Hepatocyte (in vitro differentiated cells): ENCODE data around the gene C1orf115. TPM values are rescaled to one million over a fixed set of nuclear protein-coding genes. Genes with fewer than 3 reads are reported as not detected.

Experiments used
- DNase-seq: peaks from one replicate; pipeline ENCODE4 v3.0.0-alpha.2; 2016; ENCODE audit warnings: low spot score
- H2AFZ ChIP-seq: fragments of 200-600 bp; sonication (generic); 2 replicates; pipeline ENCODE4 v1.6.0; 2016; ENCODE audit warnings: antibody characterized with exemption, mild to moderate bottlenecking
- H3K27ac ChIP-seq: fragments of 200-600 bp; sonication (generic); 2 replicates; pipeline ENCODE4 v1.5.1; 2016; ENCODE audit warnings: mild to moderate bottlenecking
- H3K27me3 ChIP-seq: fragments of 200-600 bp; sonication (generic); 2 replicates; pipeline ENCODE4 v1.6.1; 2016
- H3K36me3 ChIP-seq: fragments of 200-600 bp; sonication (generic); replicated peaks from 2 replicates; pipeline ENCODE4 v1.5.1; 2016; ENCODE audit warnings: low read depth; ENCODE audit not compliant: insufficient read depth
- H3K4me1 ChIP-seq: fragments of 200-600 bp; sonication (generic); 2 replicates; pipeline ENCODE4 v1.5.1; 2016; ENCODE audit warnings: mild to moderate bottlenecking, moderate library complexity; ENCODE audit not compliant: insufficient read depth
- H3K4me2 ChIP-seq: fragments of 200-600 bp; sonication (generic); 2 replicates; pipeline ENCODE4 v1.6.0; 2016
- H3K4me3 ChIP-seq: fragments of 200-600 bp; sonication (generic); 2 replicates; pipeline ENCODE4 v1.5.1; 2016; ENCODE audit warnings: mild to moderate bottlenecking
- H3K79me2 ChIP-seq: fragments of 200-600 bp; sonication (generic); 2 replicates; pipeline ENCODE4 v1.6.0; 2017; ENCODE audit warnings: mild to moderate bottlenecking
- H3K9me2 ChIP-seq: fragments of 200-600 bp; sonication (generic); replicated peaks from 2 replicates; pipeline ENCODE4 v1.6.0; 2017; ENCODE audit warnings: mild to moderate bottlenecking; ENCODE audit not compliant: insufficient read depth
- H3K9me3 ChIP-seq: fragments of 200-600 bp; sonication (generic); 2 replicates; pipeline ENCODE4 v1.5.1; 2016; ENCODE audit warnings: low read depth, mild to moderate bottlenecking
- H4K20me1 ChIP-seq: fragments of 200-600 bp; sonication (generic); 2 replicates; pipeline ENCODE4 v1.6.0; 2016; ENCODE audit warnings: mild to moderate bottlenecking; ENCODE audit not compliant: insufficient read depth, poor library complexity, severe bottlenecking
- EZH2 ChIP-seq: fragments of 200-600 bp; sonication (generic); IDR thresholded peaks from 2 replicates; pipeline ENCODE4 v1.6.1; 2016; ENCODE audit warnings: antibody characterized with exemption, mild to moderate bottlenecking, borderline replicate concordance
- EZH2phosphoT487 ChIP-seq: fragments of 200-600 bp; sonication (generic); IDR thresholded peaks from one replicate; pipeline ENCODE4 v1.6.1; 2018; ENCODE audit warnings: antibody characterized with exemption, mild to moderate bottlenecking, low read depth, moderate library complexity; ENCODE audit not compliant: unreplicated experiment, severe bottlenecking
- WGBS: methylation state at CpG from one replicate; pipeline ENCODE4 v1.1.6; 2016; ENCODE audit warnings: low lambda C conversion rate; ENCODE audit errors: missing lambda C conversion rate; 5-methylcytosine and 5-hydroxymethylcytosine counted together
- polyA plus RNA-seq: library from polyadenylated mRNA; unstranded; fragments of >200 nt; fragmentation: Nextera tagmentation; extraction: Ambion mirVana; gene quantifications from 2 replicates; pipeline ENCODE4 v1.2.1, GENCODE V29; 2016
- total RNA-seq: library from RNA; depleted of rRNA; stranded (reverse); fragments of >200 nt; gene quantifications from 2 replicates; pipeline ENCODE4 v1.2.3, GENCODE V29; 2014
- TF ChIP-seq, protein P1 (sequence below): fragments of 200-600 bp; sonication (generic); IDR thresholded peaks from 2 replicates; pipeline ENCODE4 v1.5.1; 2016; ENCODE audit warnings: antibody characterized with exemption, mild to moderate bottlenecking; ENCODE audit not compliant: poor library complexity

C1orf115 gene
- total and polyA plus RNA-seq, 2 experiments from 2014 or later, result 42.3 to 49.2 TPM

GRCh38 chr1:220698607-220699016 lies 8.4 kb downstream of the C1orf115 start:
- H3K4me3 ChIP-seq, result no peak overlapping the region
- no peaks in the 10 kb centered on the region for H3K36me3 ChIP-seq
- WGBS, result 59% methylated on average over 5 of the region's 5 CpGs
- TF ChIP-seq EZH2, result no peak
- TF ChIP-seq, protein P1, sequence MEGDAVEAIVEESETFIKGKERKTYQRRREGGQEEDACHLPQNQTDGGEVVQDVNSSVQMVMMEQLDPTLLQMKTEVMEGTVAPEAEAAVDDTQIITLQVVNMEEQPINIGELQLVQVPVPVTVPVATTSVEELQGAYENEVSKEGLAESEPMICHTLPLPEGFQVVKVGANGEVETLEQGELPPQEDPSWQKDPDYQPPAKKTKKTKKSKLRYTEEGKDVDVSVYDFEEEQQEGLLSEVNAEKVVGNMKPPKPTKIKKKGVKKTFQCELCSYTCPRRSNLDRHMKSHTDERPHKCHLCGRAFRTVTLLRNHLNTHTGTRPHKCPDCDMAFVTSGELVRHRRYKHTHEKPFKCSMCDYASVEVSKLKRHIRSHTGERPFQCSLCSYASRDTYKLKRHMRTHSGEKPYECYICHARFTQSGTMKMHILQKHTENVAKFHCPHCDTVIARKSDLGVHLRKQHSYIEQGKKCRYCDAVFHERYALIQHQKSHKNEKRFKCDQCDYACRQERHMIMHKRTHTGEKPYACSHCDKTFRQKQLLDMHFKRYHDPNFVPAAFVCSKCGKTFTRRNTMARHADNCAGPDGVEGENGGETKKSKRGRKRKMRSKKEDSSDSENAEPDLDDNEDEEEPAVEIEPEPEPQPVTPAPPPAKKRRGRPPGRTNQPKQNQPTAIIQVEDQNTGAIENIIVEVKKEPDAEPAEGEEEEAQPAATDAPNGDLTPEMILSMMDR, result no peak
- TF ChIP-seq EZH2phosphoT487, result no peak
- H3K27me3 ChIP-seq, result no peaks in the 10 kb centered on the region
- no peaks in the 10 kb centered on the region for H3K9me2 ChIP-seq
- H3K4me1 ChIP-seq, result no peaks in the 10 kb centered on the region
- H3K4me2 ChIP-seq, result no peak overlapping the region
- H2AFZ ChIP-seq, result no peak overlapping the region
- no peak overlapping the region for H3K27ac ChIP-seq
- peaks cover 9% of the 10 kb centered on the region for H3K79me2 ChIP-seq
- H4K20me1 ChIP-seq, result peaks cover 3% of the 10 kb centered on the region
- no peak for DNase-seq
- no peaks in the 10 kb centered on the region for H3K9me3 ChIP-seq

DNA sequence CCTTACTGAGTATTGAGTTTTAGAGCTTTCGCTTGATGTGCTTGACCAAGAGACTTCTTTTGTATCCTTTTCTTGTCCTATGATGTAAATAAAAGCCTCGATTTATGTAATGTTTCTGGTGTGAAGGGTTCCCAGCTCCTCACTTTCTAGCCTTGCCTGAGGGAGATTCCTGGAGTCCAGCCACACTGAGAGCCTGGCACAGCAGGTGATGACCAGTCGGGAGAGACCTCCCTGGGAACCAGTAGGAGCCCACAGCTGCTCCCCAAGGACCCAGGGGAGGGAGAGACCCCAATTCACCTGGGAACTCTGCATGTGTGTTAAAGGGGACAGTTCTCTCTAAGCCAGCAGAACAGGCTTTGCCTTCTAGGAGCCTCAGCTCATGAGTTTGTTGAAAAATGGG lies 8.9 kb downstream of the C1orf115 start:
- DNase-seq, result no peak
- H3K27ac ChIP-seq, result no peak overlapping the region
- no peaks in the 10 kb centered on the region for H3K4me1 ChIP-seq
- H4K20me1 ChIP-seq, result peaks cover 3% of the 10 kb centered on the region
- H3K9me2 ChIP-seq, result no peaks in the 10 kb centered on the region
- H3K4me2 ChIP-seq, result no peak overlapping the region
- H2AFZ ChIP-seq, result no peak overlapping the region
- no peaks in the 10 kb centered on the region for H3K36me3 ChIP-seq
- 83% methylated on average over 3 of the region's 3 CpGs for WGBS
- H3K79me2 ChIP-seq, result peaks cover 7% of the 10 kb centered on the region
- no peaks in the 10 kb centered on the region for H3K9me3 ChIP-seq
- TF ChIP-seq, protein P1, result no peak
- no peak for TF ChIP-seq EZH2
- H3K4me3 ChIP-seq, result no peak overlapping the region
- no peaks in the 10 kb centered on the region for H3K27me3 ChIP-seq

DNA sequence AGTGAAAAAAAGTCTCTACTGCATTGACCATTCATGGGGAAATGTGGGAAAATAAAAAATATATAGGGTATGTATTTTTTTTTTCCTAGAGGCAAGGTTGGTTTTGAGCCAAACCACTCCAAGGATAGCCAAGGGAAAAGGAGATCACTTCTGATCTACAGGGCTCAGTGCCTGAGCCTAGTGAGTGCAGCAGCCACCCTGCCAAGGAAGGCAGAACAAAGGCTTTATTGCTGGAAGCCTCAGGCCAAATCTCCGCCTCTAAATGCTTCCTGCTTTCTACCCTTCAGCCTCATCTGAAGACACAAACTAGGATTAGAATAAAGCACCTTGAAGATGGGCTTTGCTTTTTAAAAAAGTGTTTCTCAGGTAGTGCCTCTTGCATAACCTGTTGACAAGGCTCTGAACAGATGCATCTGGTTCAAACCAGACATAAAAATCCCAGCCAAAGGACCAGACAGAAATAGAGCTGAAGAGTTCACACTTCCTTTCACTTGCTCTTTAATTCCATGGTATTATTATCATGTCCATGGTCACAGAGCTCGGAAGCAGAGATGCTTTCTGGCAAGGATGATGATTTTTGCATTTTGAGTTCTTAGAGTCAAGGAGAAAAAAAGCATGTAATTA lies 10.5 kb downstream of the C1orf115 start:
- H3K27me3 ChIP-seq, result no peaks in the 10 kb centered on the region
- TF ChIP-seq, protein P1, result no peak
- TF ChIP-seq EZH2 (no peak), EZH2phosphoT487 (no peak)
- H3K9me2 ChIP-seq, result no peaks in the 10 kb centered on the region
- no peaks in the 10 kb centered on the region for H3K36me3 ChIP-seq
- H3K4me2 ChIP-seq, result no peak overlapping the region
- H3K4me3 ChIP-seq, result no peak overlapping the region
- DNase-seq, result no peak
- WGBS, result 62% methylated on average over 2 of the region's 2 CpGs
- H2AFZ ChIP-seq, result no peak overlapping the region
- H3K79me2 ChIP-seq, result no peaks in the 10 kb centered on the region
- H3K9me3 ChIP-seq, result no peaks in the 10 kb centered on the region
- no peaks in the 10 kb centered on the region for H3K4me1 ChIP-seq
- H3K27ac ChIP-seq, result no peak overlapping the region
- H4K20me1 ChIP-seq, result no peaks in the 10 kb centered on the region

- TF ChIP-seq EZH2phosphoT487 (no peak), EZH2 (no peak)
- TF ChIP-seq, protein P1, result no peak
- WGBS, result 87% methylated on average over 6 of the region's 6 CpGs
- DNase-seq, result no peak
- Histone ChIP-seq H3K4me3 (no peak overlapping the region), H3K36me3 (no peaks in the 10 kb centered on the region), H4K20me1 (no peaks in the 10 kb centered on the region), H3K9me2 (no peaks in the 10 kb centered on the region), H3K4me2 (no peak overlapping the region), H3K79me2 (no peaks in the 10 kb centered on the region), H3K9me3 (no peaks in the 10 kb centered on the region), H2AFZ (no peak overlapping the region), H3K4me1 (no peaks in the 10 kb centered on the region), H3K27me3 (no peaks in the 10 kb centered on the region), H3K27ac (no peak overlapping the region)
These were observed 11.8 kb downstream of the C1orf115 start for GRCh38 chr1:220701974-220702373.
